T-helper 17 cell (primary cell): ENCODE data around the gene ANO9. TPM values are rescaled to one million over a fixed set of nuclear protein-coding genes. Genes with fewer than 3 reads are reported as not detected.
A peak's percentile ranks its signal among the peaks of the same experiment; 100 is the strongest.

Experiments used
- ATAC-seq: fragments of 150-1000 bp; cut with Tn5 transposase; 2 replicates; pipeline ENCODE4 v1.10.0; 2021; ENCODE audit warnings: mild to moderate bottlenecking, moderate library complexity
- DNase-seq, 3 donors: peaks; one replicate each; pipeline versions ENCODE4 v3.0.0 to v3.0.0-alpha.2; 2020 to 2021
- H3K9me3 ChIP-seq: one replicate; pipeline ENCODE4 v1.7.0; 2013; ENCODE audit warnings: low read length, mild to moderate bottlenecking; ENCODE audit not compliant: control insufficient read depth, poor library complexity, severe bottlenecking
- H3K27ac Mint-ChIP-seq: one replicate; pipeline ENCODE4 v1.8.0; 2022; ENCODE audit warnings: mild to moderate bottlenecking, moderate library complexity, mixed read lengths
- H3K27me3 Mint-ChIP-seq: one replicate; pipeline ENCODE4 v1.8.0; 2022; ENCODE audit warnings: mixed read lengths
- H3K36me3 Mint-ChIP-seq: one replicate; pipeline ENCODE4 v1.8.0; 2022; ENCODE audit warnings: low read depth, mixed read lengths
- H3K4me1 Mint-ChIP-seq: one replicate; pipeline ENCODE4 v1.8.0; 2022; ENCODE audit warnings: mild to moderate bottlenecking, mixed read lengths
- H3K4me3 Mint-ChIP-seq: one replicate; pipeline ENCODE4 v1.8.0; 2022; ENCODE audit warnings: mild to moderate bottlenecking, moderate library complexity, mixed read lengths
- total RNA-seq, 4 donors: library from RNA in 2 of 4; stranded (reverse) in 2 of 4; gene quantifications; one replicate each; pipeline ENCODE4 v1.2.3 and lab custom pipeline; 2022 to 2026

The ANO9 gene
- total RNA-seq, 2 donors from 2014 or later = 131 to 165 TPM

GRCh38 chr11:468036-468435, 26.2 kb upstream of the ANO9 start:
- H3K9me3 ChIP-seq = no peaks in the 10 kb centered on the region
- H3K27me3 Mint-ChIP-seq = no peaks in the 10 kb centered on the region
- H3K36me3 Mint-ChIP-seq = no peaks in the 10 kb centered on the region
- ATAC-seq (no peak), DNase-seq (no peak)
- peak overlapping the region; percentile 66 for H3K27ac Mint-ChIP-seq
- no peak overlapping the region for H3K4me3 Mint-ChIP-seq
- H3K4me1 Mint-ChIP-seq = no peaks in the 10 kb centered on the region

- no peaks in the 10 kb centered on the region for H3K27me3 Mint-ChIP-seq
Observed at GRCh38 chr11:465896-466530, 24.2 kb upstream of the ANO9 start.

GRCh38 chr11:464316-464715, 22.5 kb upstream of the ANO9 start:
- no peaks in the 10 kb centered on the region for H3K27me3 Mint-ChIP-seq

More at GRCh38 chr11:465896-466530, 24.2 kb upstream of the ANO9 start:
- no peaks in the 10 kb centered on the region for H3K9me3 ChIP-seq
- no peaks in the 10 kb centered on the region for H3K36me3 Mint-ChIP-seq
- no peaks in the 10 kb centered on the region for H3K4me1 Mint-ChIP-seq
- ATAC-seq = no peak
- H3K27ac Mint-ChIP-seq = no peak overlapping the region
- no peak for DNase-seq
- no peak overlapping the region for H3K4me3 Mint-ChIP-seq

GRCh38 chr11:462107-462890, 20.5 kb upstream of the ANO9 start:
- Mint-ChIP-seq H3K36me3 (no peaks in the 10 kb centered on the region), H3K27ac (no peak overlapping the region), H3K4me3 (no peak overlapping the region), H3K4me1 (peaks cover 7% of the 10 kb centered on the region), H3K27me3 (no peaks in the 10 kb centered on the region)
- ATAC-seq (no peak), DNase-seq (no peak)
- H3K9me3 ChIP-seq = no peaks in the 10 kb centered on the region

More at GRCh38 chr11:464316-464715, 22.5 kb upstream of the ANO9 start:
- H3K9me3 ChIP-seq = no peaks in the 10 kb centered on the region
- ATAC-seq = no peak
- Mint-ChIP-seq H3K4me3 (no peak overlapping the region), H3K4me1 (no peaks in the 10 kb centered on the region), H3K27ac (no peak overlapping the region), H3K36me3 (no peaks in the 10 kb centered on the region)
- no peak for DNase-seq

- Mint-ChIP-seq H3K4me3 (no peak overlapping the region), H3K27me3 (no peaks in the 10 kb centered on the region), H3K27ac (no peak overlapping the region), H3K4me1 (peaks cover 14% of the 10 kb centered on the region), H3K36me3 (no peaks in the 10 kb centered on the region)
- DNase-seq = no peak
- H3K9me3 ChIP-seq = no peaks in the 10 kb centered on the region
- no peak for ATAC-seq
Observed at GRCh38 chr11:461626-462025, 19.8 kb upstream of the ANO9 start.

GRCh38 chr11:460331-461199, 18.8 kb upstream of the ANO9 start:
- Mint-ChIP-seq H3K4me1 (peaks cover 20% of the 10 kb centered on the region), H3K27me3 (no peaks in the 10 kb centered on the region), H3K27ac (no peak overlapping the region), H3K4me3 (no peak overlapping the region), H3K36me3 (no peaks in the 10 kb centered on the region)
- DNase-seq (no peak), ATAC-seq (no peak)
- H3K9me3 ChIP-seq = no peaks in the 10 kb centered on the region

GRCh38 chr11:459511-460220, 17.9 kb upstream of the ANO9 start:
- H3K9me3 ChIP-seq = no peaks in the 10 kb centered on the region
- DNase-seq = no peak
- Mint-ChIP-seq H3K27ac (no peak overlapping the region), H3K27me3 (no peaks in the 10 kb centered on the region), H3K4me1 (peaks cover 24% of the 10 kb centered on the region), H3K4me3 (no peak overlapping the region), H3K36me3 (no peaks in the 10 kb centered on the region)
- no peak for ATAC-seq

GRCh38 chr11:457111-457760, 15.4 kb upstream of the ANO9 start:
- Mint-ChIP-seq H3K36me3 (no peaks in the 10 kb centered on the region), H3K4me3 (peak overlapping the region; percentile 90), H3K4me1 (peaks cover 27% of the 10 kb centered on the region), H3K27me3 (no peaks in the 10 kb centered on the region), H3K27ac (peak overlapping the region; percentile 97)
- no peaks in the 10 kb centered on the region for H3K9me3 ChIP-seq
- ATAC-seq (peak; percentile 65), DNase-seq (no peak)

- no peaks in the 10 kb centered on the region for H3K9me3 ChIP-seq
- no peaks in the 10 kb centered on the region for H3K27me3 Mint-ChIP-seq
- peaks cover 28% of the 10 kb centered on the region for H3K4me1 Mint-ChIP-seq
- peak in 1 of 3 donors; percentile 34 for DNase-seq
- H3K4me3 Mint-ChIP-seq = peak overlapping the region; percentile 90
- H3K27ac Mint-ChIP-seq = peak overlapping the region; percentile 97
- H3K36me3 Mint-ChIP-seq = no peaks in the 10 kb centered on the region
- ATAC-seq = peak; percentile 94
Observed at GRCh38 chr11:456533-456932, 14.7 kb upstream of the ANO9 start.

GRCh38 chr11:455566-456147, 13.8 kb upstream of the ANO9 start:
- Mint-ChIP-seq H3K36me3 (peaks cover 2% of the 10 kb centered on the region), H3K4me1 (peaks cover 36% of the 10 kb centered on the region), H3K4me3 (no peak overlapping the region), H3K27me3 (no peaks in the 10 kb centered on the region), H3K27ac (peak overlapping the region; percentile 97)
- ATAC-seq = no peak
- no peaks in the 10 kb centered on the region for H3K9me3 ChIP-seq
- DNase-seq = no peak

- Mint-ChIP-seq H3K4me1 (peaks cover 36% of the 10 kb centered on the region), H3K27ac (peak overlapping the region; percentile 97), H3K36me3 (peaks cover 2% of the 10 kb centered on the region), H3K4me3 (no peak overlapping the region), H3K27me3 (no peaks in the 10 kb centered on the region)
- DNase-seq (no peak), ATAC-seq (no peak)
- no peaks in the 10 kb centered on the region for H3K9me3 ChIP-seq
Observed at GRCh38 chr11:454801-455565, 13.2 kb upstream of the ANO9 start.
